Liver (tissue), 3 donors: ENCODE data around the gene MAP10.

Experiments used
- FOXA1 ChIP-seq: IDR thresholded peaks from 2 replicates; pipeline ENCODE4 v1.6.1; 2016; ENCODE audit warnings: antibody characterized with exemption
- HNF4G ChIP-seq: IDR thresholded peaks from 2 replicates; pipeline ENCODE4 v1.6.1; 2016; ENCODE audit warnings: antibody characterized with exemption
- JUND ChIP-seq, 2 donors: IDR thresholded peaks; 2 replicates each; pipeline ENCODE4 v1.6.1; 2016; ENCODE audit warnings: antibody characterized with exemption in 2 of 2
- RXRA ChIP-seq, 2 donors: IDR thresholded peaks; 2 replicates each; pipeline ENCODE4 v1.6.1; 2017 to 2018; ENCODE audit warnings: antibody characterized with exemption in 2 of 2, mild to moderate bottlenecking in 1 of 2
- TAF1 ChIP-seq: conservative IDR thresholded peaks from 2 replicates; pipeline ENCODE4 v1.6.1; 2016; ENCODE audit warnings: antibody characterized with exemption, mild to moderate bottlenecking
- TF ChIP-seq, protein P1 (sequence below): fragments of 150-350 bp; IDR thresholded peaks from 2 replicates; pipeline ENCODE4 v1.5.1; 2017; ENCODE audit warnings: improper control_type of control experiment, low read depth, low read length; ENCODE audit not compliant: missing input control
- TF ChIP-seq, protein P2 (sequence below): IDR thresholded peaks from 2 replicates; pipeline ENCODE4 v1.6.1; 2016; ENCODE audit warnings: antibody characterized with exemption
- donor health status: healthy.
- donor health status: healthy.

DNA sequence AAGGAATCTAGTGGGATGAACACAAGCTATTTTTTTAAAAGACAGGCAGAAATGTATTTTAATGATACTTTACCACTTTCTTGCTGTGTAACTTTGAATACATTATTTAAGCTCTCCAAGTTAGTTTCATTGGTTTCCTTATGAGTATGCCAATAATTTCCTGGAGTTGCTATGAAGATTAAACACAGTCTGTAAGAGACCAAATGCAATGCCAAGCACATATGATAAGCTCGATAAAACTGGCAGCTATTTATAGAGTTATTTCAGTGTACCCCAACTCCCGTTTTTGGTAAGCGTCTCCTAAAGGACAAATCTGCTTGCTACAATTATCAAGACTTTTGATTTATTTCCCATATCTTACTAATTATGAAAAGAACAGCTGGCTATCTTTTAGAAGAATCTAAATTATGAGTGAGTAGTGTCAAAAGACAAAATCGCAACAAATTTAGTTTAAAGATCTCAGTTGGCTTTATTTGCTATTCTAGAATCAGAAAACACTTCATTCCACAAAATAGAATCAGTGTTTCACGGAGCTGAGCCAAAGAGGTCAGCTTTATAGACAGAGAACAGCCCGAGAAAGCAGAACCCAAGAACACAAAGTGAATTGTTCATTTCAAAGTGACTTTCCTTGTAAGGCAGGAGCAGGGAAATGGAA is 7.2 kb upstream of the MAP10 start:
- TF ChIP-seq, protein P1, sequence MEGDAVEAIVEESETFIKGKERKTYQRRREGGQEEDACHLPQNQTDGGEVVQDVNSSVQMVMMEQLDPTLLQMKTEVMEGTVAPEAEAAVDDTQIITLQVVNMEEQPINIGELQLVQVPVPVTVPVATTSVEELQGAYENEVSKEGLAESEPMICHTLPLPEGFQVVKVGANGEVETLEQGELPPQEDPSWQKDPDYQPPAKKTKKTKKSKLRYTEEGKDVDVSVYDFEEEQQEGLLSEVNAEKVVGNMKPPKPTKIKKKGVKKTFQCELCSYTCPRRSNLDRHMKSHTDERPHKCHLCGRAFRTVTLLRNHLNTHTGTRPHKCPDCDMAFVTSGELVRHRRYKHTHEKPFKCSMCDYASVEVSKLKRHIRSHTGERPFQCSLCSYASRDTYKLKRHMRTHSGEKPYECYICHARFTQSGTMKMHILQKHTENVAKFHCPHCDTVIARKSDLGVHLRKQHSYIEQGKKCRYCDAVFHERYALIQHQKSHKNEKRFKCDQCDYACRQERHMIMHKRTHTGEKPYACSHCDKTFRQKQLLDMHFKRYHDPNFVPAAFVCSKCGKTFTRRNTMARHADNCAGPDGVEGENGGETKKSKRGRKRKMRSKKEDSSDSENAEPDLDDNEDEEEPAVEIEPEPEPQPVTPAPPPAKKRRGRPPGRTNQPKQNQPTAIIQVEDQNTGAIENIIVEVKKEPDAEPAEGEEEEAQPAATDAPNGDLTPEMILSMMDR: no peak
- TF ChIP-seq JUND (IDR thresholded peaks at IDR 0.05) (no peak), HNF4G (no peak), RXRA (IDR thresholded peaks at IDR 0.05) (no peak), TAF1 (no peak), FOXA1 (no peak)
- TF ChIP-seq, protein P2, sequence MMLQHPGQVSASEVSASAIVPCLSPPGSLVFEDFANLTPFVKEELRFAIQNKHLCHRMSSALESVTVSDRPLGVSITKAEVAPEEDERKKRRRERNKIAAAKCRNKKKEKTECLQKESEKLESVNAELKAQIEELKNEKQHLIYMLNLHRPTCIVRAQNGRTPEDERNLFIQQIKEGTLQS: no peak
